Measurements from ENCODE around the gene NAP1L1.
A peak's percentile ranks its signal among the peaks of the same experiment; 100 is the strongest.

Gene NAP1L1

DNA sequence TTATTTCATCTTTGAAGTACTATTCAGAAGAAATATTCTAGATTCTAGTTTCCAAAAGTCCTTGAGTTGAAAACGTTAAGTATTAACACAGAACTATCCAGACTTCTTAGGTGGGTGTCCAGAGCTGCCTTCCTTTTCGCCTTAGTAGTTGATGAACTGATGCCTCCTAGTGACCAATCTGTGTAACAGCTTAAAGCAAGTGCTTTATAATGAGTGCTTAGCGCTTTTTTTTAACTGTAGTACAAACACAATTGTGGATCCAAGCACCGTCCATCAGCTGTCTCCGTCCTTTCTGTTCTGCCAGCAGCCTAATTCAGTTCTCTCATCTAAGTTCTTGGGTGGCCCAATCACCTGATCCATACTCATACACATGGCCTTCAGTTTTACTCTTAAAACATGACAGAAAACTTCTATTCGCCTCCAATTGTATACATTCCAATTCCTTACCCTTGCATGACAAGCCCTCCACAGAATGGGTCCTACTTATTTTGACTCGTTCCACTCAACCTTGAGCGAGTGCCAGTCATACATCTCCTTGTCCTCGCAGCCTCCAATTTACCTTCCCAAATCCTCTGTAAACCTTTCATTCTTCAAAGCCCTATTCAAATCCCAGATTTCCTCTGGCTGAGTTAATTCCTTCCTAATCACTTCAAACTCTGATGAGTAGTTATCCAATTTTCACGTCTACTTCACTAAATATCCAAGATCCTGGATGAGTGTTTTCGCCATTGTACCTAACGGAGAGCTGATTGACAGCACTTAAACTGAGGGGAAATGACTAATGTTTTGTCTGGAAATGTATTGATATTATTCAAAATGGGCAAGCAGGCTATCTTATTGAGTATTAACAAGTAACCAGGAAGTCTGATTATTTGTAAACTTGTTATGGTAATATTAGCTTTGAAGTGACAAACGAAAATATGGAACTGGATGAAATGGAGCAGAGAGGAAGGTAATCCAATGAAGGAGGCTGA lies 47.1 kb downstream of the NAP1L1 start:
- DNase-seq: peak; percentile 74

- DNase-seq: no peak
Observed at GRCh38 chr12:76035045-76035444, 49.4 kb downstream of the NAP1L1 start.

DNA sequence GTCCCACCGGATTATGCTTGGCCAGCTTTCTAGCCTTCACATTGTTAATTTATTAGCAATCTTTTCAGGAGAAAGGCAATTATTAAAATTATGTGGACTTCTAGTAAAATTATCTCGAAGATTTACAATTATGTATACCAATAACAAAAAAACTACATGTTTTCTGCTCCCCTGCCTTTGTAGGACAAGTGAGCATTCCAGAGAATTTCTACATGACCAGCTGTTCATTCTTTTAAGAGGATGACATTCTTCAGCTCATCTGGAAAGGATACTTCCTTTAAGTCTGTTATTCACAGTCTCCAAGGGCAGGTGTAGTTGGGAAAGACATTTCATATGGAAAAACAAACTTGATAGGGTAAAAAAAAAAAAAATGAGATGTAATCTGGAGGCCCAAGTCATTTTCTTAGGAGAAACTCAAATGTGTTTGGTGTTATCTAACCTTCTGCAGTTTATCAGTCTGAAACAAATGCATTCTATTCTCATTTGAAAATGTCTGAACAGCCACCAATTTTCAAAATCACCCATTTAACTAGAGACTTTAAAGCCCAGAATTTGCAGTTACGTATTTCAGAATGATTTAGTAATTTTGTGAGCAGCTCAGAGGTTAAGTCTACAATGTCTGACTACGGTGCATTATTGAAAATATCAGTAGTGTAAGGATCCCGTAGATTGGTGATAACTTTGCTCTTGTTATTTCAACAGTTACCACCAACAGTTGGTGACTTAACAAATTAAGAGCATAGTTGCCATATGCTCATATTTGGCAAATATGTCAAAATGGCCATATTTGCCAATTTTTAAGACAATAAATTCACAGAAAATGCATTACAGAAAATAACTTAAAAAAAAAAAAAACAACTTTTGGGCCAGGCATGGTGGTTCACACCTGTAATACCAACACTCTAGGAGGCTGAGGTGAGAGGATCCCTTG lies 51.1 kb downstream of the NAP1L1 start:
- no peak for DNase-seq

DNA sequence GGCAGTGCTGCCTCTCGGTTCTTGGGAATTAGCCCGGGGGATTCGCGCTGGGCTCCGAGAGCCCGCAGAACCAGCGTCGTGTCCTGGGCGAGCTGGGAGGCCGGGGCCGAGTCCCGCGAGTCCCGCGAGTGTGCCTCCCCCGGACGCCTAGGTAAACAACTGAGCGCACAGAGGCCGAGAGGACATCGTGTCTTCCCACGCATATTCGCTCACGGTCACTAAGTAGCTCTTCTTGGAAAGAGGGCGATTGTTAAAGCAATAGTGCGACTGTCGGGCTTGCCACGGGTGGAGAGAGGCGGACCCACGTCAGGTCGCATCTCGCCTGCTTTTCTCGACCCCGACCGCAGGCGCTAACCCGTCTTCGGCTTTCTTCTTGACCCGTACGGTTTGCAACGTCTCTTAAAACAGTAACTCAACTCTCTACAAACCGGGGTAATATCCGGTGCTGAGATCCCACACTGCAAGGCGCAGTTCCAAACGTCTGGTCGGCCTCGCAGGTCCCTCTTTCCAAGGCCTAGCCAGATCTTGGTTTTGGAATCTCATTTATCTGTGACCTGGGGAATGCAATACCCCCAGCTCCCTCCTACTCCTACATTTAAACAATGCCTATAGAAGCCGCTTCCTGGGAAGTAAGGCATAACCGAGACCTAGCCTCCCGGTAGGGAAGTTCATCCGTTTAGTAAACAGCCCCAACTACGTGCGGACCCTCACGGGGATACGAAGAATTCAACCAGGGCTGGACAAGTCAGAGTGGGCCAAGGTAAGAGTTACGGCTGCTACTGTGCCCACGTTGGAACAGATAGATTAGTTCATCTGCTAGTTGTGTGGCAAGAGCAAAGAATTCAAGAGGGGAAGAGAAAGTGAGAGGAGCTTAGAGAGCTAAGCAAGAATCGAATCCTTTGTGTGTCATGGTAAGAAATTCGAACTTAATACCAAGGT lies 52.2 kb downstream of the NAP1L1 start:
- DNase-seq: no peak

DNA sequence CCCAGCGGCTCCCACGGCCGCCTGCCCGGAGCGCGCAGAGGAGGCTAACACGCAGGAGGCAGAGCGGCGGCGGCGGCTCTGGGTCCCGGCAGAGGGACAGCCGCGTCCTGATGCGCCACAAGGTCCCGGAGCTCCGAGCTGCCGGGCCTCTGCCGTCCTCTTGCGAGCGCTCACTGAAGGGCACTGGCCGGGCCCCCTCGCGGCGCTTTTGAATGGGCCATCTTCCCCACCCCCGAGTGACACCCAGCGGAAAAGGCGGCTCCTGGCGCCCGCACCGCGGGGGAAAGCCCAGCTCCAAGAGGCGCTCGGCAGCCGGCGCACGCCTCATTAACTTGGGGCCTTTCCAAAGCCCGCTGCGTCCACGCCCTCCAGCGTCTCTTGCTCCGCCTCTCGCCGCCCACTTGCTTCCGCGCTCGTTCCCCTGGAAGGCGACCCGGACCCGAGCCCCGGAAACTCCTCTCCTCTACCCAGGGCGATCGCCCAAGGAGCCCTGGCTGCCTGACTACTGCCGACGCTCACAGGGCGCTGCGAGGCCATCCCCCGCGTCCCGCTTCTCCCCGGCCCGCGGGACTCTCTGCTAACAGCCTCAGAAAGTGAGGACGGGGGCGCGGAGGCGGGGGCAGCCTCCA lies 53.0 kb downstream of the NAP1L1 start, which contains the start of gene PHLDA1:
Gene PHLDA1, minus strand, starts transcription at position 363 of the 629 bp plus-strand sequence.
- DNase-seq: peak; percentile 17

- DNase-seq: no peak
Observed at GRCh38 chr12:76031081-76031413, 53.4 kb downstream of the NAP1L1 start.

DNA sequence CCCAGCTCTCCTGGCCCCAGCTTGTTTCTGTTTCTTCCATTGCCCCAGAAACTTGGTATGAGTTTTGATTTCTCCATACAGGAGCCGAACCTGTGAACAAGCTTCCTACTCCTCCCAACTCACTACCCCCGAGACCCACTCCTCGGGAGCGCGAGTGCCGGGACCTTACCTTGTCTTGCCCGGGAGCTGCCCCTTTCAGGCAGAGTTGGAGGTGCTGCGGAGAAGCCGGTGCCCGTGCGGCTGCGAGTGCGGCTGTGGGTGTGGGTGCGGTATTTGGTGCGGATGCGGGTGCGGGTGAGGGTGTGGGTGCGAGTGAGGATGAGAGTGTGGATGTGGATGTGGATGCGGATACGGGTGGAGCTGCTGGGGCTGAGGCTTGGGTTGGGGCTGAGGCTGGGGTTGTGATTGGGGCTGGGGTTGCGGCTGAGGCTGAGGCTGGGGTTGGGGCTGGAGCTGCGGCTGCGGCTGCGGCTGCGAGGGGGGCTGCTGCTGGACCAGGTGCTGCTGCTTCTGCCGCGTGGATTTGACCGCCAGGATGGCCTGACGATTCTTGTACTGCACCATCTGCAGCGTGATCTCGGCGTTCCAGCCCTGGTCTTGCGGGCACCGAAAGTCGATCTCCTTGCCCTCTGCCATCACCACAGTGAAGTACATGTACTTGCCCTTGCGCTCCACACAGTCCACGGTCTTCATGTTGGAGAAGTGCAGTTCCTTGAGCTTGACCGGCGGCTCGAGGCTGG lies 54.0 kb downstream of the NAP1L1 start:
- no peak for DNase-seq

DNA sequence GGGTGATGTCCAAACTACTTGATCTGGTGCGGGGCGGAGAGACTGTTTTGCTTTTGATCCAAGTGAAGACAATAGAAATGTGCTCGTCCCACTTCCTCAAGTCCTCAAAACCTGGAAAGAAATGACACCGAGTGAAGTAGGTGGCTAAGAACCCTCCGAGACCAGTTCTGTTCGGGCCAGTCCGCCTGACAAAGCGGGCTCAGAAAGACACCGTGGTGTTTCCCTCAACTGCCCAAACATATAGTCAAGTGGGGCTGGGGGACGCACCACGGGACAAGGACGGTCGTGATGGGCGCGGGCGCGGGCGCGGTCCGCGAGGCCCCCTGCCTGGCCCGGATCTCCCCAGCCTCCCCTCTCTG lies 54.5 kb downstream of the NAP1L1 start:
- DNase-seq: no peak

DNA sequence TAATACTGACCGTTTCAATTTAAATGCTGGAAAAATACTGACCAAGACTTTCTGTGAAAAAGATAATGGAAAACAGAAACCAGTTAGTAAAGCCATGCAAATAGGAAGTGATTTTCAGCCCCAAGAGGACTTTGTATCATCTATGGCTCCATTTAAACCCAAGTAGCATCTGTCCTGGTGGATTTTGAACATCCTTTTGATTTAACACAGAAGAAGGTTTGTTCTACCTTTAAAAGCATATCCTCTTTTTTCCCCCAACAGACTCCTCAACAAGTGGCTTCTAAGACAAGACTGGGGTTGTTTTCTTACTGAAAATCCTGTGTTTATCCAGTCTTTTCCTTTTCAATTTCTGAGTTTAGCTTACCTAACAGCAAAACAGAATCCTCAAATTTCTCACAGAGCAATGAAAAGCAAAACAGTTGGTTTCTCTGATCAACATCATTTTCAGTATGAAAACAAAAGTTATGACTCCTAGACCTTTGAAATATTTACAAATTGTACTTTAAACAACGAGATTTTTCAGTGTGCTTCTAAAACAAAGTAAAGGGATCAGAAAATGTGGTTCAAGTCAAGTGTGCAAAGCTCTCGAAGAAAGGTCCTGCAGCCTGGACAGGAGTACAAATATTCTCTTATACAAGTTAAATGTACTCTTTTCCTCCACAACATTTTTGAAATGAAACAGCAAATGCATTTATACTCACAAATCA lies 55.8 kb downstream of the NAP1L1 start:
- no peak for DNase-seq

DNA sequence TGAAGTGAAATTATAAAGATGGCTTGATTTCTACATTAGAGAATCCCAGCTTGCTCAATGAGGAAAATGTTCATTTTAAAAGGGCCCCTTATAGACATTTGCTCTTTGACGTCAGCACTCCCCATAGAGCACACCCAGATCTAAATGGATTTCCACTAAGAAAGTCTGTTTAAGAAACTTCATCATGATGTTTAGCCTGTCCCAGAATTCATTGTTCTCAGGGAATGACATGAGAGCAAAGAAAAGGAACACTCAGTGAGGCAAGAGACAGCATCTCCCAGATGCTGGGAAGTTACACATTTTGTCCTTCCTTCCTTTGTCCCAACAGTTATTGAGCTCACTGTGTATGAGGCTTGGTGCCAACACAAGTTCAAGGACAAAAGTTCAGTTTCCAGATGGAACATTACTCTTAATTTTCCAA lies 57.8 kb downstream of the NAP1L1 start:
- DNase-seq: no peak

- DNase-seq: no peak
Observed at GRCh38 chr12:76025601-76026575, 58.6 kb downstream of the NAP1L1 start.

GRCh38 chr12:76024942-76025600 lies 59.4 kb downstream of the NAP1L1 start:
- DNase-seq: no peak

GRCh38 chr12:76024102-76024781 lies 60.2 kb downstream of the NAP1L1 start:
- no peak for DNase-seq

GRCh38 chr12:76023069-76023690 lies 61.3 kb downstream of the NAP1L1 start:
- no peak for DNase-seq

DNA sequence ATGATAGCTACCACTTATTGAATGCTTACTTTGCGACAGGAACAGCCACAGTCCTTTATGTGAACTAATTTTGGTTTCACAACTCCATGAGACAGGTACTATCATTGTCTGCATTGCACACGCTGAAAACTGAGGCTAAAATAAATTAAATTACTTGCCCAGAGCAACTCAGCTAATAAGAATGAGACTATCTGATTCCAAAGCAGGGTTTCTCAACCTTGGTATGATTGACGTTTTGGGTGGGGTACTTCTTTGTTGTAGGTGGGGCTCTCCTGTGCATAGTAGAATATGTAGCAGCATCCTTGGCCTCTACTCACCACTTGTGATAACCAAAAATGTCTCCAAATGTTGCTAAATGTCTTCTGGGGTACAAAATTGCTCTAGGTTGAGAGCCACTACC lies 62.0 kb downstream of the NAP1L1 start:
- no peak for DNase-seq

DNA sequence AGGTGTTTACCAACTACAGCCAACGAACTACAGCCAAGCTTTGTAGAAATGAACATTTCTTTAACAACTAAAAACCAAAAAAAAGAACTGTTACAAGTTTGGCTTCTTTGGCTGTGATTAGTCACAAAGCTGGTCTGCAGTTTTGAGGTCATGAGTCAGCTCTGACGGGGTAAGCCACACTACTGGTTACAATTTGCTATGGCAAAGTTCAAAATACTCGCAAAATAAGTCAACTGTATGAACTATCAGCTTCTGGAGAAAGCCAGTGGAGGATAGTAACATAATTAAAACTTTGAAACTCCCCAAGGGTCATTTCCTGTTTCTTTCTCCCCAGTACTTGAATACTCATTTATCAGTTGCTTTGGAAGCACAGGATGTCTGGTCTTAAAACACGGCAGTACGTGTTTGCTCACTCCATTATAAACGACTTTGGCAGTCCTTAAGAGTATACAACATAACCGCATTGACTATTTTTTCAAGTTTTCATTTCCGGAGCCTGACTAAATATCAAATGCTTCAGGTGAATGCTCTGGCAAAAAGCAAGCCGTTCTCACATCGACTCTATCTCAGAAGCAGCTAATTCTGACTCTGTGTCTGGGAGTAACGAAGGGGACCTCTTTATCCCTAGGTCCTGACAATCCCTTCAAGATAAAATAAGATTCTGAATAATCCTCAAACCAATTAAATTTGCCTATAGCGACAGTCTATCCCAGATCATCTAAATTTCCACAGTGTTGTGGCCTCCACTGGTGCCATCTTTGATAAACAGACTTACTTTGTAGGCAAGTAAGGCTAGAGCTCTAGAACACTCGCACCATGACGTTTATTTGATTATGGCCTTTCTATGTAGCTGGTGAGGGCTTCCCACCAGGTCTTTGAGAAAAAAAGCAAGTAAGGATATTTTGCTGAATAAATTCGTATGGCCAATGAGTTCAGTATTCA lies 63.5 kb downstream of the NAP1L1 start:
- DNase-seq: no peak

DNA sequence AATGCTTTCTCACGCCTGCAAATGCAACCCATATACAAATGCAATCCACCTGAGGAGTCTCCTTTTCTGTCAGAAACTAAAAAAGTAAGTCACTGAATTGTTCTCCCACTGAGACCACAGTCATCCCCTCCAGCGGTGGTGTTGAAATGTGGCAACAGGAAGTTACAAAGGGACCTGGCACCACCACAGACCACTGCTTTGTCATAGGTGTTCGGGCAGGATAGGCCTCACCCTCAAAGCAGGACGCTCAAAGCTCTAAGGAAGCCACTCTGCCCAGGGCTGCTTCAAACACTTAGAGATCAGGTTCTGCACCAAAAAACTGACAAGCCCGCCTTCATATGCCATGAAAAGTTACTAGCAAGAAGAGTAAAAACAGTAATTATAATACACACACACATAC lies 64.2 kb downstream of the NAP1L1 start:
- no peak for DNase-seq

Measured in NCI-H187 treated with DMSO at 0.1 percent for 48 hours (cell line).